ENCODE data around the gene EPS8. TPM values are rescaled to one million over a fixed set of nuclear protein-coding genes. Genes with fewer than 3 reads are reported as not detected.

EPS8 gene
- total RNA-seq, 6 experiments from 2014 or later = 46.1 to 50.7 (median 46.6) TPM

GRCh38 chr12:15796493-15797141, 7.4 kb upstream of the EPS8 start:
- H3K9me3 Mint-ChIP-seq = no peaks in the 10 kb centered on the region
- peaks cover 32% of the 10 kb centered on the region for H3K4me1 Mint-ChIP-seq (ENCODE audit: low read depth)
- H3K4me3 Mint-ChIP-seq = no peak overlapping the region
- no peak for DNase-seq
- no peak for TF ChIP-seq CTCF (IDR thresholded peaks at IDR 0.05)
- H3K36me3 Mint-ChIP-seq (ENCODE audit: low read depth) = no peaks in the 10 kb centered on the region
- H3K27me3 Mint-ChIP-seq (ENCODE audit: insufficient read depth) = no peaks in the 10 kb centered on the region; the same call in 1 of the 2 replicates
- no peak overlapping the region for H3K27ac Mint-ChIP-seq

- Mint-ChIP-seq H3K27me3 (ENCODE audit: insufficient read depth) (no peaks in the 10 kb centered on the region; the same call in 1 of the 2 replicates), H3K4me3 (no peak overlapping the region), H3K36me3 (ENCODE audit: low read depth) (no peaks in the 10 kb centered on the region), H3K9me3 (no peaks in the 10 kb centered on the region), H3K4me1 (ENCODE audit: low read depth) (peaks cover 30% of the 10 kb centered on the region), H3K27ac (no peak overlapping the region)
- TF ChIP-seq CTCF (IDR thresholded peaks at IDR 0.05) = no peak
- DNase-seq = no peak
Measured at GRCh38 chr12:15794836-15795235, 5.6 kb upstream of the EPS8 start.

DNA sequence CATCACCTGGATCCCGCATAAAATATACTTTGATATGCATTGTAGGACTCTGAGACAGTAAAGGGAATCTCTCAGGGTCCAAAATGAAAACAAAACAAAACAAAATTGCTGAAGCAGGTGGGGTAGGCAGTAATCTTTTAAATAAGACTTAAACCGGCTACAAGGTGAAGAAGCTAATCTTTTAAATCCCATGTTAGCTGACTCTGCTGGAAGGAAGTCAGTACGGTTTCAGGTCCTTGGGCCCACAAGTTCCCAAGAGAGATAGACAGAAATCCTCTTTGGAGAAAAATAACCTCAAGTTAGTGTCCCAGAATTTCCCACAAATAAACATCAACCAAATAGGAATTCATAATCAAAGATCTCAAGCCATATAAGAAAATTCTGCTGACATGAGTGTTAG, 5.0 kb upstream of the EPS8 start:
- H3K4me3 Mint-ChIP-seq = no peak overlapping the region
- peaks cover 27% of the 10 kb centered on the region for H3K4me1 Mint-ChIP-seq (ENCODE audit: low read depth)
- no peaks in the 10 kb centered on the region for H3K9me3 Mint-ChIP-seq
- no peak for DNase-seq
- no peaks in the 10 kb centered on the region for H3K27me3 Mint-ChIP-seq (ENCODE audit: insufficient read depth)
- H3K36me3 Mint-ChIP-seq (ENCODE audit: low read depth) = no peaks in the 10 kb centered on the region
- H3K27ac Mint-ChIP-seq = no peak overlapping the region
- TF ChIP-seq CTCF (IDR thresholded peaks at IDR 0.05) = no peak

GRCh38 chr12:15788233-15789219, 662 bp downstream of the EPS8 start:
- Mint-ChIP-seq H3K9me3 (no peaks in the 10 kb centered on the region), H3K36me3 (ENCODE audit: low read depth) (peaks cover 29% of the 10 kb centered on the region), H3K4me3 (peak overlapping the region; percentile 92), H3K27ac (peak overlapping the region; percentile 86), H3K27me3 (ENCODE audit: insufficient read depth) (no peaks in the 10 kb centered on the region), H3K4me1 (ENCODE audit: low read depth) (peaks cover 53% of the 10 kb centered on the region)
- DNase-seq = no peak
- TF ChIP-seq CTCF (IDR thresholded peaks at IDR 0.05) = no peak

- Mint-ChIP-seq H3K27ac (peak overlapping the region; percentile 60), H3K9me3 (no peaks in the 10 kb centered on the region), H3K4me1 (ENCODE audit: low read depth) (peaks cover 57% of the 10 kb centered on the region), H3K36me3 (ENCODE audit: low read depth) (peaks cover 31% of the 10 kb centered on the region), H3K27me3 (ENCODE audit: insufficient read depth) (no peaks in the 10 kb centered on the region), H3K4me3 (peak overlapping the region; percentile 92)
- TF ChIP-seq CTCF (IDR thresholded peaks at IDR 0.05) = no peak
- DNase-seq = no peak
Measured at GRCh38 chr12:15787778-15788177, 1.4 kb downstream of the EPS8 start.
